Mucosa of descending colon (tissue), 3 donors: Measurements from ENCODE around the gene EFCAB6. TPM values are rescaled to one million over a fixed set of nuclear protein-coding genes. Genes with fewer than 3 reads are reported as not detected.

Experiments used
- ATAC-seq: fragments of 200-7000 bp; cut with Tn5 transposase; one replicate; pipeline ENCODE4 v1.9.1; 2020; ENCODE audit warnings: mild to moderate bottlenecking, moderate library complexity
- DNase-seq, 3 donors: peaks; one replicate each; pipeline ENCODE4 v3.0.0-alpha.2; 2020
- H3K36me3 ChIP-seq: fragments of 200-600 bp; one replicate; pipeline ENCODE4 v1.8.0; 2021; ENCODE audit warnings: low read depth, mild to moderate bottlenecking
- H3K4me1 ChIP-seq: fragments of 200-600 bp; one replicate; pipeline ENCODE4 v1.8.0; 2021; ENCODE audit warnings: low read depth, mild to moderate bottlenecking
- H3K4me3 ChIP-seq: fragments of 200-600 bp; one replicate; pipeline ENCODE4 v1.8.0; 2021; ENCODE audit warnings: mild to moderate bottlenecking
- H3K9me3 ChIP-seq: fragments of 200-600 bp; one replicate; pipeline ENCODE4 v1.8.0; 2021; ENCODE audit warnings: mild to moderate bottlenecking
- CTCF ChIP-seq: fragments of 200-600 bp; IDR thresholded peaks from one replicate; pipeline ENCODE4 v1.8.0; 2022; ENCODE audit warnings: antibody characterized with exemption, mild to moderate bottlenecking
- intact Hi-C, 2 donors: fragments of 100-400 bp; cut with DNase I in 1 of 2; cut with micrococcal nuclease in 1 of 2; formaldehyde crosslinking; loops; one replicate each; pipeline versions ENCODE4 v1.11.0 to v1.11.1; 2022; cut with DNase I, micrococcal nuclease
- total RNA-seq, 3 donors: library from RNA; stranded (reverse); fragmentation: NEBNext Ultra II Directional in 2 of 3; extraction: Animal tissue kit (Norgen Biotek cat#: 25700) in 2 of 3; gene quantifications; one replicate each; pipeline versions ENCODE4 v1.2.1 to v1.2.4, GENCODE V29; 2021 to 2023
- donor health status: DM: no; HTN: no; CAD: no; lungs with moderate emphysema.
- donor health status: DM: no; HTN: no; CAD: no.
- donor health status: DM: no; HTN: yes; CAD: no.

The EFCAB6 gene
- total RNA-seq, 3 donors from 2014 or later = 1.1 to 1.8 (median 1.7) TPM

- DNase-seq = no peak
- Histone ChIP-seq H3K4me1 (no peaks in the 10 kb centered on the region), H3K36me3 (no peaks in the 10 kb centered on the region), H3K4me3 (no peak overlapping the region), H3K9me3 (no peaks in the 10 kb centered on the region)
- intact Hi-C loops = no loop called here
- TF ChIP-seq CTCF = no peak
- no peak for ATAC-seq
Measured at GRCh38 chr22:43526946-43527345, 285.2 kb downstream of the EFCAB6 start.

- H3K4me1 ChIP-seq = no peaks in the 10 kb centered on the region
- no peak for TF ChIP-seq CTCF
- H3K36me3 ChIP-seq = no peaks in the 10 kb centered on the region
- intact Hi-C loops = no loop called here
- no peak overlapping the region for H3K4me3 ChIP-seq
- DNase-seq (no peak), ATAC-seq (no peak)
- H3K9me3 ChIP-seq = no peaks in the 10 kb centered on the region
Measured at GRCh38 chr22:43526117-43526655, 285.9 kb downstream of the EFCAB6 start.

GRCh38 chr22:43521716-43522115 is 290.4 kb downstream of the EFCAB6 start:
- H3K4me3 ChIP-seq = no peak overlapping the region
- ATAC-seq (no peak), DNase-seq (no peak)
- intact Hi-C loops = no loop called here
- no peaks in the 10 kb centered on the region for H3K4me1 ChIP-seq
- no peaks in the 10 kb centered on the region for H3K36me3 ChIP-seq
- no peak for TF ChIP-seq CTCF
- no peaks in the 10 kb centered on the region for H3K9me3 ChIP-seq

GRCh38 chr22:43520632-43521039 is 291.5 kb downstream of the EFCAB6 start:
- Histone ChIP-seq H3K4me3 (no peak overlapping the region), H3K9me3 (no peaks in the 10 kb centered on the region), H3K36me3 (no peaks in the 10 kb centered on the region), H3K4me1 (no peaks in the 10 kb centered on the region)
- ATAC-seq = no peak
- DNase-seq = no peak
- TF ChIP-seq CTCF = no peak
- intact Hi-C loops = no loop called here

- no peaks in the 10 kb centered on the region for H3K4me1 ChIP-seq
- H3K9me3 ChIP-seq = no peaks in the 10 kb centered on the region
- no peak for ATAC-seq
- no peaks in the 10 kb centered on the region for H3K36me3 ChIP-seq
- intact Hi-C loops = no loop called here
- TF ChIP-seq CTCF = no peak
- DNase-seq = no peak
- H3K4me3 ChIP-seq = no peak overlapping the region
Measured at GRCh38 chr22:43516996-43517635, 295.0 kb downstream of the EFCAB6 start.
